SU-DHL-6 (cell line): ENCODE data around the gene ZCRB1.

Experiments
- H2AFZ ChIP-seq: fragments of 200-600 bp; sonication (generic); 2 replicates; pipeline ENCODE4 v1.6.1; 2014; ENCODE audit warnings: low read depth, mild to moderate bottlenecking, moderate library complexity, mixed read lengths, antibody characterized with exemption, low read length; ENCODE audit not compliant: severe bottlenecking
- H3F3A ChIP-seq: fragments of 200-600 bp; shearing (Covaris generic); 2 replicates; pipeline ENCODE4 v1.6.0; 2016; ENCODE audit warnings: antibody characterized with exemption, mild to moderate bottlenecking; ENCODE audit not compliant: insufficient read depth
- H3K27ac ChIP-seq: fragments of 200-600 bp; sonication (generic); 2 replicates; pipeline ENCODE4 v1.5.1; 2016; ENCODE audit warnings: low read depth, mild to moderate bottlenecking, low read length, moderate library complexity, mixed read lengths
- H3K27me3 ChIP-seq: fragments of 200-600 bp; sonication (generic), shearing (Covaris generic); 2 replicates; pipeline ENCODE4 v1.6.0; 2014; ENCODE audit warnings: mild to moderate bottlenecking, low read length
- H3K36me3 ChIP-seq: fragments of 200-600 bp; sonication (generic); 2 replicates; pipeline ENCODE4 v1.6.1; 2014; ENCODE audit warnings: mild to moderate bottlenecking, low read length, mixed read lengths
- H3K4me2 ChIP-seq: fragments of 300-600, 200-600 bp; shearing (Covaris generic), sonication (generic); 2 replicates; pipeline ENCODE4 v1.6.0; 2014; ENCODE audit warnings: low read length, low read depth, mild to moderate bottlenecking; ENCODE audit not compliant: poor library complexity, severe bottlenecking
- H3K4me3 ChIP-seq: fragments of 200-600 bp; sonication (generic); 2 replicates; pipeline ENCODE4 v1.5.1; 2014; ENCODE audit warnings: antibody characterized with exemption, low read length, mild to moderate bottlenecking, mixed read lengths; ENCODE audit not compliant: insufficient read depth, poor library complexity, severe bottlenecking
- H3K79me2 ChIP-seq: fragments of 200-600 bp; sonication (generic); 2 replicates; pipeline ENCODE4 v1.6.1; 2014; ENCODE audit warnings: mild to moderate bottlenecking, low read length, moderate library complexity; ENCODE audit not compliant: insufficient read depth
- H3K9ac ChIP-seq: fragments of 200-600 bp; sonication (generic); 2 replicates; pipeline ENCODE4 v1.7.0; 2014; ENCODE audit warnings: mild to moderate bottlenecking, low read length
- H3K9me2 ChIP-seq: fragments of 200-600 bp; sonication (generic); replicated peaks from 2 replicates; pipeline ENCODE4 v1.6.1; 2014; ENCODE audit warnings: low read length; ENCODE audit not compliant: insufficient read depth
- H3K9me3 ChIP-seq: fragments of 200-600 bp; sonication (generic); 2 replicates; pipeline ENCODE4 v1.6.1; 2014; ENCODE audit warnings: low read length, mixed read lengths; ENCODE audit not compliant: insufficient read depth
- H4K20me1 ChIP-seq: fragments of 200-600 bp; sonication (generic); 2 replicates; pipeline ENCODE4 v1.6.1; 2014; ENCODE audit warnings: low read depth, mild to moderate bottlenecking, antibody characterized with exemption, low read length, moderate library complexity, mixed read lengths
- CTCF ChIP-seq: fragments of 200-600 bp; sonication (generic); IDR thresholded peaks from one replicate; pipeline ENCODE4 v1.5.1; 2017; ENCODE audit warnings: antibody characterized with exemption, mild to moderate bottlenecking, low read length, moderate library complexity; ENCODE audit not compliant: insufficient read depth, poor library complexity, severe bottlenecking
- EZH2phosphoT487 ChIP-seq: fragments of 200-600 bp; sonication (generic), shearing (Covaris generic); conservative IDR thresholded peaks from 2 replicates; pipeline ENCODE4 v1.6.1; 2018; ENCODE audit warnings: mild to moderate bottlenecking, antibody characterized with exemption, low read length, moderate library complexity, mixed read lengths

The ZCRB1 gene

GRCh38 chr12:42299392-42300308 is 26.2 kb downstream of the ZCRB1 start:
- Histone ChIP-seq H3K4me3 (no peak overlapping the region), H3K9me2 (no peaks in the 10 kb centered on the region), H3K4me2 (no peak overlapping the region), H3K36me3 (no peaks in the 10 kb centered on the region), H4K20me1 (no peaks in the 10 kb centered on the region), H3K27me3 (no peaks in the 10 kb centered on the region), H3K27ac (no peak overlapping the region), H3K9ac (no peak overlapping the region), H3K79me2 (no peaks in the 10 kb centered on the region), H2AFZ (no peak overlapping the region), H3K9me3 (no peaks in the 10 kb centered on the region), H3F3A (no peaks in the 10 kb centered on the region)
- TF ChIP-seq EZH2phosphoT487, result no peak
- TF ChIP-seq CTCF, result no peak

- Histone ChIP-seq H3F3A (no peaks in the 10 kb centered on the region), H3K9me2 (no peaks in the 10 kb centered on the region), H4K20me1 (no peaks in the 10 kb centered on the region), H3K79me2 (no peaks in the 10 kb centered on the region), H3K36me3 (no peaks in the 10 kb centered on the region), H3K27ac (no peak overlapping the region), H3K4me3 (no peak overlapping the region), H2AFZ (no peak overlapping the region), H3K27me3 (no peaks in the 10 kb centered on the region), H3K9me3 (no peaks in the 10 kb centered on the region), H3K4me2 (no peak overlapping the region), H3K9ac (no peak overlapping the region)
- TF ChIP-seq CTCF, result no peak
- no peak for TF ChIP-seq EZH2phosphoT487
Observed at GRCh38 chr12:42298887-42299286, 27.0 kb downstream of the ZCRB1 start.

- Histone ChIP-seq H3K79me2 (no peaks in the 10 kb centered on the region), H2AFZ (no peak overlapping the region), H3K9me2 (no peaks in the 10 kb centered on the region), H3K4me2 (no peak overlapping the region), H3K4me3 (no peak overlapping the region), H3K36me3 (no peaks in the 10 kb centered on the region), H3F3A (no peaks in the 10 kb centered on the region), H4K20me1 (no peaks in the 10 kb centered on the region), H3K9me3 (no peaks in the 10 kb centered on the region), H3K9ac (no peak overlapping the region), H3K27ac (no peak overlapping the region), H3K27me3 (no peaks in the 10 kb centered on the region)
- TF ChIP-seq EZH2phosphoT487 (no peak), CTCF (peak; percentile 36)
Observed at GRCh38 chr12:42296503-42297109, 29.3 kb downstream of the ZCRB1 start.
